HT1080 (cell line): ENCODE measurements around the gene PPIP5K2. TPM values are rescaled to one million over a fixed set of nuclear protein-coding genes. Genes with fewer than 3 reads are reported as not detected.

Experiments used
- DNase-seq: peaks from one replicate; pipeline ENCODE4 v3.0.0-alpha.2; 2015; ENCODE audit warnings: low read depth
- total RNA-seq: library from RNA; depleted of rRNA; stranded (reverse); fragments of >200 nt; shearing (Covaris generic); gene quantifications from 2 replicates; pipeline ENCODE4 v1.2.3, GENCODE V29; 2014; rRNA removed

Gene PPIP5K2
- total RNA-seq, 1 experiment from 2014 or later, result 40.7 TPM

DNA sequence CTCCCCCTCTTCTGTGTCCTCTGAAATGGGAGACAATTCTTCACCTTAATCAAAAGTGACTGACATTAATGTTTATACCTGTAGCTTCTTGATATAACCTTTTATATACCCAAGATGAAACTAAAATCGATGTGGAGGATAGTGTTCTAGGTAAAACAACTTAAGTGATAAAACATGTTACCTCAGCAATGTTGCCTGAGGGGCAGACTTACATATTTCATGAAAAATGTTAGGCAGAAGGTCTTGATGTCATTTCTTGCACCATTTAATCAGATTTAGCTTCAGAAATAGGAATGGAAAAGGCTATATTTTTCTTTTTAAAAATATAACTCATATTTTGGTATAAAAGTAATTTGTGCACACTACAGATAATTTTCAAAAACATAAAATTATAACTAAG lies 115.8 kb downstream of the PPIP5K2 start:
- DNase-seq, result no peak

DNA sequence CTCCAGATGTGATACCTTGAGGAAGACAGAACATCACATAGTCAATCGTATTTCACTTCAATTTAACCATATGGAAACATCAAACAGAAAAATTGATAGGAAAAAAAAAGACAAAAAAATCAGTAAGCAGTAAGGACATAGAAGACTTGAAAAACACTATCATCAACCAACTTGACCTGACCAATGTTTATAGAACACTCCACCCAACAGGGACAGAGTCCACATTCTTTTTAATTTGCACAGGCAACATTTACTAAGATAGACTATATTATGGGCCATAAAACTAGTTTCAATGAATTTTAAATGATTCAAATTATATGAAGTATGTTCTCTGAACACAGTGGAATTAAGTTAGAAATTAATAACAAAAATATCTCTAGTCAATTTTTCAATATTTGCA lies 117.7 kb downstream of the PPIP5K2 start:
- no peak for DNase-seq

DNA sequence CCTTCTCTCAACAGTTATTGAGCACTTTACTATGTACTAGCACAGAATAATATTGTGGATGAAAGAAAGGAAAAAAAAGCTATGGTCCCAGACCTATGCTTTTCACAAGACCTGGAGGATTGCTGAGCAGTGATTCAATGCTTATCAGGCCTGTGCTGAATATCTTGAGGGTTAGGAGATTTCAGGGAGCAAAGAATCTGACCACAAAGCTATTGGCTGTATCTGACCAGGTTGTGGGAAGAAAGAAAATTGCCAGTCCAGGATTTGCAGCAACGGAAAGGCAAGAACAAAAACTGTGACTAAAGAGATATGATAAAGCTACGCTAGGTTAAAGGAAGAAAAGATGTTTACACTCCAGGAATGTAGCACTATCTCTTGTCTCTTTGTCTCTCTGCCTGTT lies 123.6 kb downstream of the PPIP5K2 start:
- DNase-seq, result no peak

DNA sequence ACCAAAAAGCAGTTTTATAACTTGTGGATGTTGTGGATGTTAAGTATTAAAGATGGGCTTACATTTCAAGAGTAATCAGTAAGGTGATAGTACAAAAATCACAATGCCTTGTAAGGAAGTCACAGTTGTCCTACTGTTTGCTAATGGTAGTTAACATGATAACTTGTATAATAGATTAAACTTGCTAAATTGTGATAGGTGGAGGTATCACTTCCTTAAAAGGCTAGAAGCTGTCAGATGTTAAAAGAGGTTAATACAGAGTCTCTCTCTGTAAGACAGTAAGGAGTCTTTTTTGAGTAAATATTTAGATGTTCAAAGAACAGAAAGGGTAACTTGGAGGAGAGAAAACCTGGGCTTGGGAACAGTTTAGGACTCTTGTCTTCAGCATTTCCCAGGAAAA lies 124.3 kb downstream of the PPIP5K2 start:
- DNase-seq, result no peak

DNA sequence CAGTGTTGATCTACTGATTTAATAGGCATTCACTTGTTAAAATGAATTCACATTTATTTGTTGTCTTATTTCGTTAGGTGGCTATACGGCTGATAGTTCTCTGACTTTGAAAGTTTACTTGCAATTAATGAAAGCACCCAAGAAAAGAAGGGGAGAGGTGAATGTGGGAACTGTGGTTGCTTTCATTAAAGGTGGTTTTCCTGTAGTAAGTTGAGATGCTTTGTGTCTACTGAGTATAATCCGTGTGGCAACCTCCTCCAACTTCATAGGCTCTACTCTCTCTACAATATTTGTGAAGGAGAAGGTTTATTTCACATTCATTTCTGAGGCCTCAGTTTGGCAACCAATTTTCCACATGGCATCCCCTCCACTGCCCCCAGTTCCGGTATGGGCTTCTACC lies 125.7 kb downstream of the PPIP5K2 start:
- DNase-seq, result no peak

DNA sequence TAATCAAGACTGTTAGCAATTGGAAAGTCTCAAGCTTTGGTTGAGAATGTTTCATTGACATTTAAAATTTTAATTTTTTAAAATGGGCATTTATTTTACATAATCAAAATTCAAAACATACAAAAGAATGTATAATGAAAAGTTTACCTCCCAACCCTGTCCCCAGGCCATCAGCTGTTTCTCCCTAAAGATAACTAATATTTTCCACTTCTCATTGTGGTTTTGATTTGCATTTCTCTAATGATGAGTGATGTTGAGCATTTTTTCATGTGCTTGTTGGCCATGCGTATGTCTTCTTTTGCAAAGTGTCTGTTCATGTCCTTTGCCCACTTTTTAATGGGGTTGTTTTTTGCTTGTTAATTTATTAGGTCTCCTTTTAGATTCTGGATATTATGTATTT lies 127.0 kb downstream of the PPIP5K2 start:
- DNase-seq, result no peak

DNA sequence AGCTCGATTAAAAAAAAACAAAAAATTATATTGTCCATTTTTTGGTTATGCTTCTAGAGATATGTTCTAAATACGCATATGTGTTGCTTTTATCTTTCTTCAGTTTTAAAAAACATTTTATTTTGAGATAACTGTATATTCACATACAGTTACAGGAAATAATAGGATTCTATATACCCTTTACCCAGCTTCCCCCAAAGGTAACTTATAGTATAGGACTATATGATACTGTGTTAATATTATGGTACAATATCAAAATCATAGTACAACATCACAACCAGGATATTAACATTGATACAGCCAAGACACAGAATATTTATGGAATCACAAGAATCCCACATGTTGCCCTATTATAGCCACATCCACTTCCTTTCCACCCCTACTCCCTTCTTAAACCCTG lies 129.0 kb downstream of the PPIP5K2 start:
- DNase-seq, result no peak

DNA sequence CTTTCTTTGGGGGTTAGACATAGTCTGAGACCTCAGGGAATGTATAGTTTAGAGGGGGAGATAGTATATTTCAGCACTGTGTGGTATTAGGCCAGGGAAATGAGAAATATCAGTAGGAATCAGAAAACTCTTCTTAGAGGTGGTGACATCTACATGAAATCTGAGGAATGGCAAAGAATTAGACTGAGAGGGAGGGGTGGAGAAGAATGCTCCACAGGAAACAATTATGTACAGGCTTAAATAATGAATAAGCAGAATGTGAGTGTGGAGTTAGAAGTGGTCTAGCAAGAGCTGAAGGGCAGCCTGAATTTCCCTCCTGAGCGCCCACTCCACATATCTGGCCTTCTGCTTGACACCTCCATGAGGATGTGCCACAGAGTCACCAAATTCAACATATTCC lies 134.8 kb downstream of the PPIP5K2 start:
- no peak for DNase-seq

DNA sequence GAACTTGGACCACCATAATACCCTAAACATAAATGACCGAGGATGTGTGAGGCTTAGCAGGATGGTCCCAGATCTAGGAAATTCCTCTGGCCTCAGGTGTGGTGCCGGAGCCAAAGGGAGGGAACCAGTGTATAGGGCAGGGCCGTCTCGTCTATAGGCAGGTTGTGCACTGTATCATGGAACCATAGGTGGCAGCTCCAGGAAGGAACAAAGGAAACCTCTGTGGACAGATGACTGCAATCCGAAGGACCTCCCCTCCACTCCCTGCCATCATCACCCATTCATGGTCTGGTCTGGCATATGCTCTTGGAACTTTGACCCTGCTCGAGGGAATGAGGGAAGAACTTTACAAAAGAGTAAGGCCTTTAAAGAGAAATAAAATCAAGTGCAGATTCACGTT lies 135.6 kb downstream of the PPIP5K2 start:
- no peak for DNase-seq

DNA sequence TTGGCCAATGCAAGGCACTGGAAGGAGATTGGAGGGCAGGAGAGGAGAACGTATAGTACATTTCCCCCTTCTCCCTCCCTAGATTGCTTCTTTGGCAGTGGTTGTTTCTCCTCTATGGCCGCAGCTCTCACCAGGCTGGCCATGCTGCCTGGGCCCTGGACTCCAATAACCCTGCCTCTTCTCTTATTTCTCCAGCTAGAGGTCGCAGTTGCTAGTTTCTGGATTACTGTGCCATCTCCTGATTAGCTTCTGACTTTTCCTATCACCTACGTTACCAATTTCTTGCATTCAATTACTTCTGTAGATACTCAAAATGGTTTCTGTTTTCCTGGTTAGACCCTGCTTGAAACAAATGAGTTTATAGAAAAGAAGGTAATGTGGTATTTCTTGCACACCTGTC lies 136.1 kb downstream of the PPIP5K2 start:
- no peak for DNase-seq

DNA sequence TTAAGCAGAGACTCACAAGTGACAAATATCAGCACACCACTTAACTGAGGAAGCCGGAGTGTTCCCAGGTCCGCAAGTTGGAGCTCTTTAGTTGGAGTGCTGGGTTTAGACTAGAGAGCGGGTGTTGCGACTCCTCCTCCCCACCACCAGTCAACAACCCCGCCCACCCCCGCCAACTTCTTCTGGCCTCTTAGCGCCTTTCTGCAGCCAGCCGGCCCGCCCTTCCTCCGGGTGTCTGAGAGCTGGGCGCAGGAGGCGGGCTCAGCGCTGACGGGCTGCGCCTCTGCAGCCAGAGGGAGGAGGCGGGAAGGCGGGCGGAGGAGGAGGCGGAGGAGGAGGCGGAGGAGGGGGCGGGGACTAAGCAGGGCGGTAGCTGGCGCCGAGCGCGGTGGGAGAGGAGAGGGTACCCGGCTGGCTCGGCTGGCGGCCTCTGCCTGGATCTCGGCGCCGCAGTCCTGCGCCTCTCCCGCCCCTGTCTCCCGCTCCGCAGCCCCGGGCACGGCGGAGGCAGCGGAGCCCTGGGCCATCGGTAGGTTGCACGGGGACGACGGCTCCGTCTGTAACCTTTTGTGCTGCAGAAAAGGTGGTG lies 138.4 kb downstream of the PPIP5K2 start, which contains the start of gene MACIR:
MACIR (plus strand) TSS at position 396 of the 589 bp plus-strand sequence. CDS start 17,157 bp downstream, outside the sequence.
- peak; percentile 96 for DNase-seq

DNA sequence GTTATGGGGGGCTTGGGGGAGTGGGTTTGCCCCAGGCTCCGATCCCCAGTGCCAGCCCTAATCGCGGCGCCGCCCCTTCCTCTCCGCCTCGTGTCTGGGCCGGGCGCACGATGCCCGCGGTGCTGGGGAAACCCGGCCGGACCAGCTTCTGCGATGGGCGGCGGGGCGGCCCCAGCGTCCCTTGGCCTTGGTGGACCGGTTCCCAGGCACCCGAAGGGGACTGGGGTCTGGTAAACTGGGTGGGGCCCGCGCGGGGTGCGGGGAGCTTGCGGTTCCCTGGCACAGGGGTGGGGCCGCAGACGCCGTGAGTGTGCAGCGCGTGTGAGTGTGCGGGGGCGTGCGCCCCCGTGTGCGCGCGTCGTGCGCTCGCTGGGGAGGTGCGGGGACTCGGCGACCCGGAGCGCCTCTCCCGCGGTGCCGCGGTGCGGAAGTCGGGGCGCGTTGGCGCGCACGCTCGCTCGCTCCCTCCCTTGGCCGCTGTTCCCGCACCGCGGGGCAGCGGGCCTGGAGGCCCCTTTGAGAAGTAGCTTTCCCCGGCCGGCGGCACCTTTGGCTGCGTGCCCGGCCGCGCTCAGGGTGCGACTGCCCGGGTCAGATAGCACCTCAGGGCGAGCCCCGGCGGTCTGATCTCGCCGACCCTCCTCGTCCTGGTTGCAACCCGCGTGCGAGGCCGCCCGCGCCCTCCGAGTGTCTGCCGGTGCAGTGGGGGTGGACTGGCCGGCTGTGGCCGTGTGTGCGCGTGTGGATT lies 139.0 kb downstream of the PPIP5K2 start:
- DNase-seq, result peak; percentile 56

DNA sequence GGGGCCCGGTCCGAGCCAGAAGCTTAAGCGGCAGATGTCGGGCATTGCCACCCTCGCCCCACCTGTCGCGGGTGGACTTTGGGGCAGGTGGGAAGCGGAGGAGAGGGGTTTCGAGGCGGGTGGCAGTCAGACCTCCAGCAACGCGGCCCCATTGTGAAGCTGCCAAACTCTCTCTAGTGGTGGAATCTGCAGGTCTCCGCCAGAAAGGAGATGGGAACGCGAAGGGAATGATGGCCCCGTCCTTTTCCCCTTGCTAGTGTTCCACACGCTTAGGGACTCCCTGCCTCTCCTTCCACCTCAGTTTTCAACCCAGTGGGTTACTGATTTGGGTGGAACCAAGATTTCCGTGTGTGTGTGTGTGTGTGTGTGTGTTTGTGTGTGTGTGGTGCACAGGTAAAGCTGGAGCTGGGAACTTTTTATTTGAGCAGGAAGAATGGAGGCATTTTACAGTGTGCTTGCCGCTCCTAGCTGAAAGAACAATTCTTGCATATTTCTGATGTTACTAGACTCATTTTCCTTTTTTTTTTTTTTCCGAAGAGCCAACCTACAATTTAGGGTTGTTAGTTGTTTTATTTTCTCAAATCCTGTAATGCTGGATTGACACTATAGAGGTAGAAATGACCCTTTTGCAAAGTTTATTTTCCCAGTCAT lies 139.7 kb downstream of the PPIP5K2 start:
- peak; percentile 44 for DNase-seq

DNA sequence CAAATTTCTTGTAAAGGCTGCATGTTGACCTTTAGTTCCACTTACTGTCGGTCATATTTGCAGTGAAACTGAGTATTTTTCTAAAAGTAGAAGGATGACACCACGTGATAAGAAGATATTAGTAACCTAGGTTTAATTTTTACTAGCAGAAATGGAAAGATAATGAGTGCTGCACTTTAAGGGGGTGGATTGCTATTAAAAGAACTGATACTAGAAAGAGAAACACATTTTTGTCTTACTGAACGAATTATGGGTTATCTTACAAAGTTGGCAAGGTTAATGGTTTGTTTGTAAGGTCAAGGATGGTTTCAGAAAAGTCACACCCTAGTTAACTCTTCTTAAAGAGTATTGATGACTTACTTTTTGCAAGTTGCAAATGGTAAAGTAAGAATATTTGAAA lies 140.8 kb downstream of the PPIP5K2 start:
- DNase-seq, result no peak

Other genes starting within 250 kb of the PPIP5K2 start
- 6.0 and 8.0 TPM in 2 replicates for gene GIN1, start 163 bp upstream of the PPIP5K2 start, total RNA-seq
- 20.2 and 26.7 TPM in 2 replicates for gene MACIR, start 138.5 kb downstream of the PPIP5K2 start, total RNA-seq